GM18861 (cell line): ENCODE measurements around the gene CKAP2L.

Experiments used
- ATAC-seq: cut with Tn5 transposase; IDR thresholded peaks from one replicate; pipeline ENCODE4 v1.9.1; 2021; ENCODE audit not compliant: unreplicated experiment

The CKAP2L gene, protein sequence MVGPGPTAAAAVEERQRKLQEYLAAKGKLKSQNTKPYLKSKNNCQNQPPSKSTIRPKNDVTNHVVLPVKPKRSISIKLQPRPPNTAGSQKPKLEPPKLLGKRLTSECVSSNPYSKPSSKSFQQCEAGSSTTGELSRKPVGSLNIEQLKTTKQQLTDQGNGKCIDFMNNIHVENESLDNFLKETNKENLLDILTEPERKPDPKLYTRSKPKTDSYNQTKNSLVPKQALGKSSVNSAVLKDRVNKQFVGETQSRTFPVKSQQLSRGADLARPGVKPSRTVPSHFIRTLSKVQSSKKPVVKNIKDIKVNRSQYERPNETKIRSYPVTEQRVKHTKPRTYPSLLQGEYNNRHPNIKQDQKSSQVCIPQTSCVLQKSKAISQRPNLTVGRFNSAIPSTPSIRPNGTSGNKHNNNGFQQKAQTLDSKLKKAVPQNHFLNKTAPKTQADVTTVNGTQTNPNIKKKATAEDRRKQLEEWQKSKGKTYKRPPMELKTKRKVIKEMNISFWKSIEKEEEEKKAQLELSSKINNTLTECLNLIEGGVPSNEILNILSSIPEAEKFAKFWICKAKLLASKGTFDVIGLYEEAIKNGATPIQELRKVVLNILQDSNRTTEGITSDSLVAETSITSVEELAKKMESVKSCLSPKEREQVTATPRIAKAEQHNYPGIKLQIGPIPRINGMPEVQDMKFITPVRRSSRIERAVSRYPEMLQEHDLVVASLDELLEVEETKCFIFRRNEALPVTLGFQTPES

DNA sequence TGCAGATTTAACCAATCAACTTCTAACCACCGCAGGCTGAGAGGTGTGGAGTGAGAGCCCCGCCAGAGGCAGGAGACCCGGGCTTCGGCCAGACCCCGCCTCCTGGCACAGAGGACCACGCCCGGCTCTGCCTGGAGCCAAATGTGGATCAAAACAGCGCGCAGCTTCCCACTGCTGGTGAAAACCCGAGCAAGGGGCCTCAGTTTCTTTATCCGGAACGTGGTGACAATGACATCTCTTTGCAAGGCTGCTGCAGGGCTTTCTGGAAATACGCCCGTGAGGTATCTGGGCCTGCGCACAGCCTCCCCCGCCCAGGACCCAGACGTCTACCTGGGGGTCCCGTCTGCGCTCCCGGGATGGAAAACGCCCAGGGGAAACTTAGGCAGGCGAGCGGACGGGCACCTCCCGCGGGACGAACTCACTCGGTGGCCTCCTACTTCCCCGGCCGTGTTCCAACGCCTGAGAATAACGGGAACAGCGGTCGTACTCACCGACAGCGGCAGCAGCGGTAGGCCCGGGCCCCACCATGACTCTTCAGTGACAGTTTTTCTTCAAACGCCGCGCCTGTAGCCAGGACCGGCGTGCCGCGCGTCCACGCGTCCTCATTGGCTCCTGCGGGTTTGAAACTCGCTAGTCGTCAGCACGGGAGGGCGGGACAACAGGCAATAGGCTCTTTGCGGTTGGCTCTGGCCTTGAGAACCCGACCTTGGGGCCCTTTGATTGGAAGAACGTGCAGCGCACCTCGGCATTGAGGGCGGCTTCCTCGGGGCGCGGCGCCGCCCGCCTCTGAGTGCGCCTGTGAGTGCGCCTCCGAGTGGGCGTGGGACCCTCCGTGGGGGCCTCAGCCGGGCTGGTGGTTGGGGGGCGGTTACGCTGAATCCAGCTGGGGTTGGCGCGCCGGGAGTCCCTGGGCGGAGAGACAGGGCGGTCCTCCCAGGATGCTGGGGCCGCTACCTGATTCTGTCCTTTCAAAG lies at the start of gene CKAP2L:
Gene CKAP2L (minus strand): TSS at position 539 of the 974 bp plus-strand sequence. CDS start 11 bp downstream, at position 528.
- ATAC-seq, result peak; percentile 95

- ATAC-seq, result no peak
These were observed 49.0 kb upstream of the CKAP2L start for GRCh38 chr2:112813280-112813966.

- ATAC-seq, result peak; percentile 69
These were observed 48.2 kb upstream of the CKAP2L start for GRCh38 chr2:112812318-112813267.

DNA sequence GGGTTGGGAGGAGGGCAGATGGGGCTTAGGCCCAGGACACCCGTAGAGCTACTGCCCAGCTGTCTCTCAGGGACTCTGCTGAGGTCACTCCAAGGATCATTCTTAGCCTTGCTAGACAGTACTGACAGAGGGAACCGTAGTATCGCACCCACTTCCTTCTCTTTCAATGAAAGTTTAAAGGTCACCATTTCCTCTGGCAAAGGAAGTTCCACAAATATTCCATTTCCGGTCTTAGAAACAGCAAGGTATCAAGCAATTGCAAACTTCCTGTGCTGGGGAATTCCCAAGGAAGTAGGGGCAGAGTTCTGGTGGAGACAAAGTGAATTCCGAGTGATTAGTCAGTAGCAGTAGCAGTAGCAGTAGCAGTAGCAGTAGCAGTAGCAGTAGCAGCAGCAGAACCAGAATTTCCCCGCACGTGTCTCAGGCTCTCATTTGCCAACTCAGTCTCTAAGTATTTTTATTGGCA lies 47.5 kb upstream of the CKAP2L start:
- ATAC-seq, result no peak

- no peak for ATAC-seq
These were observed 46.9 kb upstream of the CKAP2L start for GRCh38 chr2:112811276-112811831.

GRCh38 chr2:112809112-112809511 lies 44.7 kb upstream of the CKAP2L start:
- ATAC-seq, result no peak

DNA sequence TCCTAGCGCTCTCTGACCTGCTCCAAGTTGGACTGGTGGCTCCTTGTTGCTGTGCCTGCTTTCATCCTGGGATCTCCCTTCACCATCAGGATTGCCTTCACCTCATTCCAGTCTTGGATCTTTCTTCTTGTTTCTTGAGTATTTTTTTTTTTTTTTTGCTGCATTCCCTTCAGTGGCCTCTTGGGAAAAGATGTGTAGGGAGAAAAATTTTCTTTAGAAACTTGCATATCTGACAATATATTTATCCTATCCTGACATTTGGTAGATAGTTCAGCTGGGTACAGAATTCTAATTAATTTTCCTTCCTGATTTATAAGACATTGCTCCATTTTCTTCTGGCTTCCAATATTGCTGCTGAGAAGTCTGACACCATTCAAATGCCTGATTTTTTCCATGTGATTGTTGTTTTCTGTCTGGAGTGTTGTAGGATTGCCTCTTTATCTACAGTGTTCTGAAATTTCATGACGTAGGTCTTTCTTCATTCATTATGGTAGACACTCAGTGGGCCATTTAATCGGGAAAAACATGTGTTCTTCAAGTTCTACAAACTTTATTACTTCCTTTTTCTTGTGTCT lies 42.9 kb upstream of the CKAP2L start:
- no peak for ATAC-seq

- ATAC-seq, result peak; percentile 62
These were observed 41.1 kb upstream of the CKAP2L start for GRCh38 chr2:112805542-112805941.

- no peak for ATAC-seq
These were observed 39.5 kb upstream of the CKAP2L start for GRCh38 chr2:112803691-112804521.

- no peak for ATAC-seq
These were observed 36.6 kb upstream of the CKAP2L start for GRCh38 chr2:112800881-112801583.

GRCh38 chr2:112798979-112799975 lies 34.9 kb upstream of the CKAP2L start:
- no peak for ATAC-seq

DNA sequence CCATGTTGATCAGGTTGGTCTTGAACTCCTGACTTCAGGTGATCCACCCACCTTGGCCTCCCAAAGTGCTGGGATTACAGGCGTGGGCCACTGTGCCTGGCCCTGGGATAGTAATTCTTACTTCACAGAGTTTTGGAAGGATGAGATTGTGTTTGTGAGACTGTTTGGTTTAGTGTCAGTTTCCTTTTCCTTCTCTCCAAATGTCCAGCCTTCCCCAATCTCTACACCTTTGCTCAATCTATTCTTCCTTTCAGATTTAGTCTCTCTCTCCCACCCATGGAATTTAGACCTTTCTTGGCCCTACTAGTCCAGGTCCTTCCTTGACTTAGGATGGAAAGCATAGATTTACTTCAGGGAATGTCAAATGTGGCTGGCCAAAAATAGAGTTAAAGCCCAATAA lies 32.1 kb upstream of the CKAP2L start:
- no peak for ATAC-seq

GRCh38 chr2:112795774-112796173 lies 31.4 kb upstream of the CKAP2L start:
- ATAC-seq, result no peak

- no peak for ATAC-seq
These were observed 30.4 kb upstream of the CKAP2L start for GRCh38 chr2:112794841-112795240.

GRCh38 chr2:112794131-112794733 lies 29.8 kb upstream of the CKAP2L start:
- peak; percentile 64 for ATAC-seq
